Kidney capillary endothelial cell (primary cell): ENCODE results near the gene ROR2.
"Not testable (repeated sequence)": the region's sequence is repeated elsewhere in the genome, so short reads cannot be mapped to it uniquely, and the experiment has no call there.

Experiments used
- DNase-seq: peaks from one replicate; pipeline ENCODE4 v3.0.0-alpha.2; 2018; ENCODE audit warnings: low spot score

Gene ROR2

GRCh38 chr9:91949946-91950664 lies at the start of gene ROR2:
Gene ROR2 (minus strand): TSS chr9:91950228.
- DNase-seq = peak; percentile 26

DNA sequence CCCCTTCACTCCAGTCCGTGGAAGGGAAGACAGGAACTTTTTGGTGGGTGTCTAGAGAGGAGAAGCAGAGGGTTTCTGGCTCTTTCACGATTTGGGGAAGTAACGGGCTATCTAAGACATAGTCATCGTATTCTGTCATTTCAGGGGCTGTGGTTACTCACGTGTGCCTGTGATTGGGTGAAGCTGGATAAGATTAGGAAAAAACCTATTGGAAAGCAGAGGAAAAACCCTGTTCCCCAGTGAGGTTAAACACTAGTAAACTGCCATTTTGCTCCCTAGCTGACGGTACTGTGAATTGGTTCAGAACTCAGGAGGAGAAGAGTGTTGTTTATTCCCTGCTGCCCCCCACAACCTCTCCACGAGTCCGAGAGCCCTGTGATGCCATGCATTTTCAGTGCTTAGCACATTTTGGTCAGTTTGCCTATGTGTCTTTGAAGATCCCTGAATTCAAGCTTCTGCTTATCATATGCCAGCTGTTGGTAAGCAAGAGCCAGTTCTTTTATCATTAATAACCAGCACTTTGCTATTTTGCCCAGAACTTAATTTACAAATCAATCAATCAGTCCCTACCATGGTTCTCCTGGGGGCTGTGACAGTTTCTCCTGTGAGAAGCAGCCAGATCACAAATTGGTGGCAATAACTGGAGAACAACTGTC lies 45.1 kb upstream of the ROR2 start:
- no peak for DNase-seq

- no peak for DNase-seq
Measured at GRCh38 chr9:91994422-91994821, 44.4 kb upstream of the ROR2 start.

DNA sequence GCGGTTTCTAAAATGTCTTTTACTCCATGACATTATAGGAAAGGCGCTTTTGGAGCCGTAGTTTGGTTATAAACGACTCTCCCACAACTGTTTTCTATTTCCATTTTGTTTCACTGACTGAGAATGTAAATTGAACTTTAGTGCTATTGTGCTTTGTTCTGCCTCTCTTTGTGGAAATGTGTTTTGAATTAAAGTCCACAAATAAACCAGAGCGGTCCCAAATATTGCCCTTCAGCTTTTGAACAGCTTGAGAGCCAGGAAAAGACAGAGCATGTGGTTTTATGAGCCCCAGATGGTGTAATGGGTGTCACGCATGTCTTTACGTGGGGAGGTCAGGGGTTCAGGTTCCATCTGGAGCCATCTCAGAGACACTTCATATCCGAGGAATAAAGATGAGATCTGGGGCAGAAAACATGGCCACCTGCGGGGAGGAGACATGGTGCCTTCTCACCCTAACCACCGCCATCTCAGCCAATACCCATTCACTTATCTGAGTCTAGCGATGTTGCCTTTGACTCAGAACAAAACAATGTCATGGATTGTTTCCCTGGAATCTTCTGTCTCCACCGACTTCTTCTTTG lies 42.5 kb upstream of the ROR2 start:
- DNase-seq = no peak

- DNase-seq = no peak
Measured at GRCh38 chr9:91991721-91992341, 41.8 kb upstream of the ROR2 start.

GRCh38 chr9:91986248-91986647 lies 36.2 kb upstream of the ROR2 start:
- no peak for DNase-seq

GRCh38 chr9:91985692-91986091 lies 35.7 kb upstream of the ROR2 start:
- DNase-seq = no peak

DNA sequence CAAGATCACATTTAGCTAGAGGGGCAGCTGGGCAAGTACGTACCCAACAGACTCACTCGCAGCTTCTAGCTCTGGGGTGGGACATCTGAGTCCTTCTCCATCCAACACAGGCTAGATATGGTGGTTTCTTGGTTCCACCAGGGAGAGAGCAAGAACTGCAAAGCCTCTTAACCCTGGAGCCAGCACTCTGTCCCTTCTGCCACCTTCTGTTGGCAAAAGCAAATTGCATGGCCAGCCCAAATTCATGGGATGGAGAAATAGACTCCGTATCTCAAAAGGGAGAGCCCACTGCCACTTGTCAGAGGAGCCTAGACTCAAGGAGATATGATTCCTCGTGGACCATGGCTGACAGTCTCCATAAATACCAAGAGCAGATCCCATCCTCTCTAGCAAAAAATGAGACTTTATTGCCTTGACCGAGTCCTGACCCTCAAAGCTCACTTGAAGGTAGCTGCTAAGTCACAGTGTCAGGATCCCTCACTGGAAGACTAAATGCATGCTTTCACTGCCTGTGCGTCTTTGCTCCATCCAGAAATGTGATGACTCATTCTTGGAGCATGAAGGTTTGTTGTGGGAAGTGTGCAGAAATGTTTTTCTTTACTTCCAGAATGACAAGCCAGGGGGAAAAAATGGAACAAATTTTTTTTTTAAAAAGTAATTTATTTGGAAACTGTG lies 28.8 kb upstream of the ROR2 start:
- no peak for DNase-seq

DNA sequence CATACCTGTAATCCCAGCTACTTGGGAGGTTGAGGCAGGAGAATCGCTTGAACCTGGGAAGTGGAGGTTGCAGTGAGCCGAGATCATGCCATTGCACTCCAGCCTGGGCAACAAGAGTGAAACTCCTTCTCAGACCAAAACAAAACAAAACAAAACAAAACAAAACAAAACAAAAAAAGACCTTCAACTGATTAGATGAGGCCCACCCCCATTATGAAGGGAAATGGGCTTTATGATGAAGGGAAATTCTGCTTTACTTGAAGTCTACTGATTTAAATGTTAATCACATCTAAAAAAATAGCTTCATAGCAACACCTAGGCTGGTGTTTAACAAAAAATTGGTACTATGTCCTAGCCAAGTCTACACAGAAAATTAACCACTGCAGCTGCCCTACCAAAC lies 25.2 kb upstream of the ROR2 start:
- not testable (repeated sequence) for DNase-seq

GRCh38 chr9:91972711-91973110 lies 22.7 kb upstream of the ROR2 start:
- DNase-seq = no peak

DNA sequence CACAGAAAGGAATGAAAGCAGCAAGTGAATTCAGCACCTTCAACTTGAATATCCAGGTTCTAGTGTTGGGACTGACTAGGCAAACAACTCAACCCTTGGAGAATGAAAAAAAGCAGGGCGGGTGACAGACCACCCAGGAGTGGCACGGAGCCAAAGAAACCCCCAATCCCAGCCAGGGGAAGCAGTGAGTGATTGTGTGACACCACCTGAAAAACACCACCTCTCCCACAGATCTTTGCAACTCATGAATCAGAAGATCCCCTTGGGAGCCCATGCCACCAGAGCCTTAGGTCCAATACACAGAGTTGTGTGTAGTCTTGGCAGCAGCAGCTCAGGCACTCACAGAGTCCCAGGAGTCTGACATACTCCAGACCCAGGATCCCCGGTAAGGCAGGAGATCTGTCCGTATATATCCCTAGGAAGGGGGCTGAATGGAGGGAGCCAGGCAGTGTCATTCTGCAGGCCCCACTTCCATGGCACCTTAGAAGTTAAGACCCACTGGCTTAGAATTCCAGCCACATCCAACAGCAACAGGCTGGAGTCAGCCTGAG lies 22.1 kb upstream of the ROR2 start:
- no peak for DNase-seq

DNA sequence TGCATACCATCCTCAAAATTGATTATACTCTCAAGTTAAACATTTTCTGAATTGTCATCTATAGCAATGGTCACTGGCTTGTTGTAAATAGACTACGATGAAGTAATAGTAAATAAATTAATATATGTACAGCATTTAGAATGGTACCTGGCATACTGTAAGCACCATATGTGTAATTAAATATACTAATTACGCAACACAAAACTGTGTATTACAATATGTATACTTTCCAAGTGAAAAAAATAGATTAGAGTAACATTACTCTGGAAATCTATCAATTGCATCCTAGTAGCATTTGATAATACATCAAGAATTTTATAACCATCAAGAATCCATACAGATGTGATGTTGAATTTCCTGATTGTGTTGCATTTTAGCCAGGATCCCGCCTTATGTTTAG lies 17.2 kb upstream of the ROR2 start:
- no peak for DNase-seq

- DNase-seq = no peak
Measured at GRCh38 chr9:91966503-91966902, 16.5 kb upstream of the ROR2 start.

GRCh38 chr9:91963711-91964240 lies 13.7 kb upstream of the ROR2 start:
- no peak for DNase-seq

- no peak for DNase-seq
Measured at GRCh38 chr9:91960367-91960766, 10.3 kb upstream of the ROR2 start.

GRCh38 chr9:91958174-91958573 lies 8.1 kb upstream of the ROR2 start:
- no peak for DNase-seq

DNA sequence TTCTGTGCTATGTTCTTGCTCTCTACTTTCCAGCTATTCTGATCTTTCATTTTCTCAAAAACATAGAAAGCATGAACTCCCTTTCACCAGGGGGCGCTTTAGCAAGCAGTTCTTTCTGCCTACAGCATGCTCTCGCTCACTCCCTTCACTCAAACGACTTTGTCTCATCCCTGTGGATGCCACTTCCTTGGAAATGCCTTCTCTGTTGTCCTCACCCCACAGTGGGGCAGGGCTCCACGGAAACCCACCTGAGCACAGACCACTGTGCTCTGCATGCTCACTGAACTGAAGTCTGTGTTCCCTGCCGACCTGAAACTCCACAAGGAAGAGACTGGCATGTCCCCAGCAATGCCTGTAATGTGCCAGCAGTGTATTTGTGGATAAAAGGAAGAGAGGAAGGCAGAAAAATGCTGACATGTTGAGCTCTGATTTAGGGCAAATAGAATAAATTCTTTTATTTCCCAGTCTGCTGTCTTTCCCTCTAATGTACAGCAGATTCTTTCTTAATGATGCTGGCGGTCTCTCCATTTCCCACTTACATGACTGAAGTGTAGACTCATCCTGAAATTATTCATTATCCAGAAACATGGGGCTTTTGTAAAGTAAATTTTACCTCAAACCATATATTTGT lies 4.9 kb upstream of the ROR2 start:
- peak; percentile 10 for DNase-seq

DNA sequence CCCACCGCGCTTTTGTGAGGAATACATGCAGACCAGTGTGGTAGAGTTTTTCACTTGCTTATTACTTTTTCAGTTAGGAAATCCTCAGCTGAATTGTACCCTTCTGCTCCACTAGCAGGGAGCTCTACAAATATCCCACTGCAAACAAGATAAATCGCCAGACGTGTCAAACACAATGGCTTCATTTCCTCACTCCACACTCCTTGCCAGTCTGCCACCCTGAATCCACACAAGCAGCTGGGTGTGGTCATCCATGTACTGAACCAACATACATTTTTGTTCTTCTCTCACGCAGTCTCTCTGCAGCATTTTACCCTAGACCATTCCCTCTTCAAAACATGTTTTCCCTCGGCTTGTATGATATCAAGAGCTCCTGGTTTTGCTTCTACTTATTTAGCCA lies 3.7 kb upstream of the ROR2 start:
- DNase-seq = no peak

- DNase-seq = no peak
Measured at GRCh38 chr9:91951944-91952520, 2.0 kb upstream of the ROR2 start.

GRCh38 chr9:91949392-91949945 lies 559 bp downstream of the ROR2 start:
- DNase-seq = no peak
